NCI-H1417 (cell line): ENCODE data around the gene RUSF1.
"Not testable (repeated sequence)": the region's sequence is repeated elsewhere in the genome, so short reads cannot be mapped to it uniquely, and the experiment has no call there.

Source experiments
- DNase-seq, 3 experiments: peaks; one replicate each; lab custom pipeline; 2025; lab: John Stamatoyannopoulos, UW

The RUSF1 gene

DNA sequence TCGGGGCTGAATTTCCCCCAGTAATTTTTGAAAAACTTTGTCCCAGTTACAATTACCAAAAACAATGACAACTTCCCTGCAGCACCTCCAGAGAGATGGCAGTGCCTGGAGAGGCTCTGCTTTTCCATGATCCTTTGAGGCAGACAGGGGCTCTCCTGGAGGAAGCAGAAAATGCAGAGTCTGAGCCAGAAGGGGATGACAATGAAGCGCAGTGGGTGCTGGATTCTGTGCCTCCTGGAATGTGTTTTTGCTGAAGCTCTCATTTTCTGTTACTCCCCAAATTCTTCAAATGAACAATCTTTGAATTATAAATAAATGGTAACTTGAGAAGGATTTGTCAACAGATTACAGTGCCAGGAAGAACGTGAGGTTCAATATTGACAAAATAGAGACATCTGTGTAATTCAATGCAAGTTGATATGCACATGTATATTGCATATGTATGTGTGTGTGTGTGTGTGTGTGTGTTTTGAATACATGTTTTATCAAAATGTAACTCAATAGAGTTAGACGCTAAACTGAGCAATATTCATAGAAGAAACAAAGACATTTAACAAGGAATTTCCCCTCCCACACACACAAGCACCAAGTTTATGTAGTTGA is 9.7 kb upstream of the RUSF1 start:
- no peak for DNase-seq

DNA sequence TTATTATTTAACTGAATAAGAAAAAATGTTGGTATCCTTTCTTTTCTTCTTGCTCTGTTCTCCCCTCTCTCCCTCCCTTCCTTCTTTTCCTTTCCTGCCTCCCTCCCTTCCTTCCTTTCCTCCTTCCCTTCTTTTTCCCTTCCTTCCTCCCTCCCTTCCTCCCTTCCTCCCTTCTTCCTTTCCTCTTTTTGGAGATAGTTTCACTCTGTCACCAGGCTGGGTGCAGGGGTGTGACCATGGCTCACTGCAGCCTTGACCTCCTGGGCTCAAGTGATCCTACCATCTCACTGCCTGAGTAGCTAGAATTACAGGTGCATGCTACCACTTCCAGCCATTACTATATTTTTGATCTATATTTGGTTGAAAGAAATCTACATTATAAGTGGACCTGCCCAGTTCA is 5.7 kb upstream of the RUSF1 start:
- no peak for DNase-seq

DNA sequence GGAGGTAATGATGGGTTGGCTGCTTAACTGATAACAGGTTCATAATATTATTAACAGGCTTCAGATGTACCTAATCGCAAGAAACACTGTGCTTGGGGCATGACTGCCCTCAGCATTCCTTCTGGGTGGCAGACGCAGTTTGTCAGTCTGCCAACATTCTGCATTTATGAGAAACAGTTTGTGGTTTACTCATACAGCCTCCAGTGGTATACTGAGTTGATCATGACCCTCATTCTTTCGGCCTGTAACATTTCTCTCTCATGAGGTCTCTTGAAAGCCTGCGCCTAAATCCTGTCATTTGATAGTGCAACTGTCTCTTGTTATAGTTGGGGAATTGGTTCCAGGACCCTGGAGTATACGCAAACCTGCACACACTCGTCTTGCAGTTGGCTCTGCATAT is 4.9 kb upstream of the RUSF1 start:
- DNase-seq, result no peak

DNA sequence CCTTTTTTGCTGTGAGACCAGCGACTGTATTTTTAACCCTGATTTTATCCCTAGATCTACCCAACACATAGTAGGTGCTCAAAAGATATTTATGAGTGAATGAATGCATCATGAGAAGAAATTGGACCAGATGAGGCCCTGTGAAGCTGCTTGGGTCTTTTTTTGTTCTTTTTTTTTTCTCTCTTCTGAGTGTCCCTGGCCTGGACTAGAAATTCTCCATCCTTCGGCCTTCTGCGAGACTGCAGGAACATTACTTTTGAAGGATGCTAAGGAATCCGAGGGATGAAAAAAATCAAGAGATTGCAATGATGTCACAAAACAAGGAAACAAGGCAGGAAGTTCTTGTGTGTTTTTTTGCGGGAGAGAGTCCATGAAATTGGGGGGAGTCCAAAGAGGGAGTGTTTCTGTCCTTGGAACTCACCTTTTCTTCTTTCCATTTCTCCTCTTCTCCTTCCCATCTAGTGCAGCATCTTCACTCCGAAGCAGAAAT is 560 bp upstream of the RUSF1 start:
- no peak for DNase-seq

GRCh38 chr16:31507617-31507928 is 618 bp downstream of the RUSF1 start:
- DNase-seq, result peak in 1 of 3 experiments; percentile 51

- no peak for DNase-seq
These were observed 2.7 kb downstream of the RUSF1 start for GRCh38 chr16:31505483-31505882.

GRCh38 chr16:31504159-31504558 is 4.0 kb downstream of the RUSF1 start:
- no peak for DNase-seq

- not testable (repeated sequence) for DNase-seq
These were observed 4.6 kb downstream of the RUSF1 start for GRCh38 chr16:31503555-31503954.

GRCh38 chr16:31502981-31503380 is 5.2 kb downstream of the RUSF1 start:
- DNase-seq, result no peak

- DNase-seq, result no peak
These were observed 6.2 kb downstream of the RUSF1 start for GRCh38 chr16:31501966-31502348.

- DNase-seq, result no peak
These were observed 6.8 kb downstream of the RUSF1 start for GRCh38 chr16:31501226-31501965.

DNA sequence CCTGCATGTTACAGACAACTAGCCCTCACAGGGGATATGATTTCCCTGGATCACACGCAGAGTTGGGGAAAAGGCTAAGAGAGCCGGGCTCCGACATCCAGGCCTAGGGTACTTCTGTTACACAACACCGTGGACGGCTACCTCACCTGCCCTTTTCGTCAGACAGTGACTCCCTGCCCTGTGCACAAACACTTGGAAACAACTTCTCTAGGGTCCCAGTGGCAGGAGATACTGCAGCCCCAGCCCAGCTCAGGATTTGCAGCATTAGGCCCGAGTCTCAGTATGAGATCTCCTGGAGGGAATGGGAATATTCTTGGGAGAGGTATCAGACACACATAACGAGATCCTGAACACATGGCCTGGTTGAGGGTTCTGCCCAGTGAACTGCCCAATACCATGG is 8.3 kb downstream of the RUSF1 start:
- no peak for DNase-seq

DNA sequence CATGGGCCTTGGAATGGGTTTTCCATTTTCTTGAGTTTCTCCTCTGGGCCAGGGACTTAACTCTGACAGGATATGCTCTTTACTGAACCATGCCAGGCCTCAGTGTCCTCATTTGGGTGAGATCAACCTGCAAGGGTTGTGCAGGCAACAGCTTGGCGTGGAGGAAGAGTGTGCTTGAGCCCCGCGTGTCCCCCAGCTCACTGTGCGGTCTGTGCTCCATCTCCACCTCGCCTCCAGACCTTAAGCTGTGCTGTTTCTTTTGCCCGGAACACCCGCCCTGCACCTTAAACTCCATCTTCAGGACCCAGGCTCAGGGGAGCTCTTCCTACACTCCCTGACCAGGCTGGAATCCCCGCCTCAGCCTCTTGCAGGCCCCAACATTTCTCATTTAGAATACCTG is 9.7 kb downstream of the RUSF1 start:
- no peak for DNase-seq

DNA sequence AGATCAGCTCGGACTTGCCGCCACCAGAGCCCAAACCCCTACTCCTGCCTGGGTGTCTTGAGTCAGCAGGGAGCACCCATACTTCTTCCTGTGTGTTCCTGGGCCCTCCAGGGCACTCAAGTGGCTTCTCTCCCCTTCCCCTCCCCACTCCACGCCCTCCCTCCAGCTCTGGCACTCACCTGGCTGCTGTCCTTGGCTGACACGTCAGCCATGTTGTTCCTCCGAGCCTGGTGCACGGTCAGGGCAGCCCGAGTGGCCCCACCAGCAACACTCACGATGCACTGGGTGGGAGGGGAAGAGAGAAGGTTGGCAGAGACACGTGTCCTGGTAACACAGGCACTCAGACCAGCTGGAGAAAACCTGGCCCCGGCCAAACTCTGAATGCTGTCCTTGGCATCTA is 11.5 kb downstream of the RUSF1 start:
- DNase-seq, result no peak

GRCh38 chr16:31493506-31494125 is 14.6 kb downstream of the RUSF1 start:
- no peak for DNase-seq

DNA sequence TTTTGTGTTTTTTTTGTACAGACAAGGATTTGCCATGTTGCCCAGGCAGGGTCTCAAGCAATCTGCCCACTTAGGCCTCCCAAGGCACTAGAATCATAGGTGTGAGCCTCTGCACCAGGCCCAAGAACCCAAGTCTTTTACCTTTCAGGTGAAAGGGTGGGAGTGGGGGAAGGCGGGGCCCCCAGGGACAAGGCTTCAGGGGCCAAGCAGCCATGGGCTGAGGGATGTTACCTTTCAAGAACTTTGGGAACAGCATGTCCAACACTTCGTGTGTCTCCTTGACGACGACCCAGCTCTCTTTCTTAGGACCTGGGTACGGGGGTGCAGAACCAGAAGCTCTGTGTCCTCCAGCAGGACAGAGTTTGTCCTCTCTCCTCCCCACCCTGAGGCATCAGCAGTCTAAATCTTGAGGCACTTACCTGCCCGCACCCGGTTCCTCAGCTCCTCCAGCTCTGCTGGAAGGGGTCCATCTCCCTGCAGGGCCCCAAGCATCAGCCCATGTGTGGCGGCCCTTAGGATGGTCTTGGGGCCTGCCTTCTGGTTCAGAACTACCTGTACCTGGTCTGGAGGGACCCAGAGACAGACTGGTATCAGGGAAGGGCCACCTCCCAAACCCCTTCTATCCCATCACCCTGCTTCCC is 16.3 kb downstream of the RUSF1 start:
- no peak for DNase-seq

- DNase-seq, result no peak
These were observed 18.3 kb downstream of the RUSF1 start for GRCh38 chr16:31489616-31490584.

DNA sequence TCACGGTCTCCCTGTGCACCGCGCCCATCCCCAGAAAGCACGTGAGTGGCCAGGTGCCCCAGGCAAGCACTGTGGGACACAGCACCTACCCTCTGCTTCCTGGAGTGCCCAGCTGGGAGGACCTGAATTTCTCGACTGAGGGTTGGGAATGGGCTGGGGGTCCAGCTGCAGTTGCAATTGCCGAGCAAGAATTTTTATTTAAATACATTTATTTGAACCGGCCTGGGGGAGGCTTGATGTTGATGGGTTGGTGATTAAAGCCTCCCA is 19.0 kb downstream of the RUSF1 start:
- no peak for DNase-seq

- peak in 2 of 3 experiments; percentile 40 to 61 for DNase-seq
These were observed 19.5 kb downstream of the RUSF1 start for GRCh38 chr16:31488468-31489297.

GRCh38 chr16:31487720-31488467 is 20.3 kb downstream of the RUSF1 start:
- DNase-seq, result peak; percentile 2 to 80 (median 67)
